ENCODE results near the gene PPM1A.

DNA sequence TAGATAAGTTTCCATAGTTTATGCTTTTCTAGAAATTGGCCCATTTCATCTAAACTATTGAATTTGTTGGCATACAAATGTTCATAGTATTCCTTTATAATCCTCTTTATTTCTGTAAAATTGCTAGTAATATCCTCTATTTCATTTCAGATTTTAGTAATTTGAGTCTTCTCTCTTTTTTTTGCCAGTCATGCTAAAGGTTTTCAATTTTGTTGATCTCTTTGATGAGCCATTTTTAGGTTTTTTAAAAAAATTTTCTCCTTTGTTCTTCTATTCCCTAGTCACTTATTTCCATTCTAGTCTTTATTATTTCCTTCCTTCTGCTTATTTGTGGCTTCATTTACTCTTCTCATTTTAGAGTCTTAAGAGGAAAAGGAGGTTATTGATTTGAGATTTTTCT lies 19.4 kb upstream of the PPM1A start:
- TF ChIP-seq, protein P1, sequence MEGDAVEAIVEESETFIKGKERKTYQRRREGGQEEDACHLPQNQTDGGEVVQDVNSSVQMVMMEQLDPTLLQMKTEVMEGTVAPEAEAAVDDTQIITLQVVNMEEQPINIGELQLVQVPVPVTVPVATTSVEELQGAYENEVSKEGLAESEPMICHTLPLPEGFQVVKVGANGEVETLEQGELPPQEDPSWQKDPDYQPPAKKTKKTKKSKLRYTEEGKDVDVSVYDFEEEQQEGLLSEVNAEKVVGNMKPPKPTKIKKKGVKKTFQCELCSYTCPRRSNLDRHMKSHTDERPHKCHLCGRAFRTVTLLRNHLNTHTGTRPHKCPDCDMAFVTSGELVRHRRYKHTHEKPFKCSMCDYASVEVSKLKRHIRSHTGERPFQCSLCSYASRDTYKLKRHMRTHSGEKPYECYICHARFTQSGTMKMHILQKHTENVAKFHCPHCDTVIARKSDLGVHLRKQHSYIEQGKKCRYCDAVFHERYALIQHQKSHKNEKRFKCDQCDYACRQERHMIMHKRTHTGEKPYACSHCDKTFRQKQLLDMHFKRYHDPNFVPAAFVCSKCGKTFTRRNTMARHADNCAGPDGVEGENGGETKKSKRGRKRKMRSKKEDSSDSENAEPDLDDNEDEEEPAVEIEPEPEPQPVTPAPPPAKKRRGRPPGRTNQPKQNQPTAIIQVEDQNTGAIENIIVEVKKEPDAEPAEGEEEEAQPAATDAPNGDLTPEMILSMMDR (conservative IDR thresholded peaks at IDR 0.05), result no peak
- TF ChIP-seq ZFX (IDR thresholded peaks at IDR 0.05), result no peak
